GM21825 (cell line): ENCODE data around the gene NXN.
"Not testable (repeated sequence)": the region's sequence is repeated elsewhere in the genome, so short reads cannot be mapped to it uniquely, and the experiment has no call there.

ENCODE experiments used
- ATAC-seq: cut with Tn5 transposase; IDR thresholded peaks from one replicate; pipeline ENCODE4 v1.9.1; 2021; ENCODE audit warnings: mild to moderate bottlenecking, moderate library complexity; ENCODE audit not compliant: unreplicated experiment

NXN gene

DNA sequence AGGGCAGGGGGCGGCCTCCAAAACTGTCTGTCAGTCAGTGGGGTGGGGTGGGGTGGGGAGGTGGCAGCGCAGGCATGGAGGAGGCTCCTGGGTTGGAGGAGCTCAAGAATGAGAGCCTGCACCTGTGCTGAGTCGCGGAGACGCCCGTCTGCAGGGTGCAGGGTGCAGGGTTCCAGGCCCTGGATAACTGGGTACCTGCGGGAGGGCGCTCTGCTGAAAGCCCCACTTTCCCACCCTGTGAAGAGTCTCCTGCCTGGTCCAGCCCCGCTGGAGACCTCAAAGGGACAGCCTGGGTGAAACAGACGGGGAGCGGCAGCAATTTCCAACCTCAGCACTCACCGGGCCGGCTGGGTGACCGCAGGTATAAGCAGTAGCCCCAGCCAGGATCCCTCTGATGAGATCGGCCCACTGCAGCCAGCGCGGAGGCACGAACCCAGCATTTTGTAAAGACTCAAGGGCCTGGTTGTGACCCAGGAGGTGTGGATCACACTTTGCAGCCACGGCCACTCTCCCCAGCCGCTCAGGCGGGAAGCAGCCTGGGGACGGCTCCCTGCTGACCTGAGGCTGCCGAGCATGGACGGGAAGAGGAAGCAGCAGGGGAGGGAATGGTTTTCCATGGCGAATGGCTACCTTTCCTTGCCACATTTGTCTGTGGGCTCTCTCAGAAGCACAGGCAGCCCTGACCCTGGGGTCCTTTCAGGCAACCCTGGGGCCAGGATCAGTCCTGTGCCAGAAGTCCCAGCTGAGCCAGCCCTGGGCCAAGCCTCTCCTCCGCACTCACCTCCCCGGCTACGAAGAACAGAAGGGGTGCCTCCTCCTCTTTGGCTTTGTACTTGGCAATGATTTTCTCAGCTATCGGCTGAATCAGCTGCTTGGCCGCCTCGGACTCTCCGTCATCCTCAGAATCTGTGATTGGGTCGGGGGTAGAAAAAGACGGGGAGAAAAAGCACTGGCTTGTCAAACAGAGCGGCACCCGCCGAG is 176.4 kb downstream of the NXN start:
- ATAC-seq, result no peak

DNA sequence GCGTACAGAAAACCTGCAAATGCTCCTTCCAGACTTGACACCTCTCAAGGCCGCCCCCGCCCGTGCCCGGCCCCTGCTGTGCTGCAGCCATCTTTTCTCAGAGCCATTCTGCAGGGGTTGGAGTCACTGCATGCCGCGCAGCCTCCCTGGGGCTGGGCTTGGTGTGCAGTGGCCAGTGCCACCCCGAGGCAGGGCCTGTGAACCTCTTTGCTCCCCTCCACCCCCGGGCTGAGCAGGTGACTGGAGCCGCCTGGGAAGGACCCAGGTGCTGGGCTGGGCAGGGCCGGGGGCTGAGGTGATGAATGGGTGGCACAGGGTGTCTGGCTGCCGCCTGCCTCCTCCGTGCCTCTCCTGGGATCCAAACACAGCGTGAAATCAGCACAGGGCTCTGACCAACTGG is 177.1 kb downstream of the NXN start:
- ATAC-seq, result no peak

DNA sequence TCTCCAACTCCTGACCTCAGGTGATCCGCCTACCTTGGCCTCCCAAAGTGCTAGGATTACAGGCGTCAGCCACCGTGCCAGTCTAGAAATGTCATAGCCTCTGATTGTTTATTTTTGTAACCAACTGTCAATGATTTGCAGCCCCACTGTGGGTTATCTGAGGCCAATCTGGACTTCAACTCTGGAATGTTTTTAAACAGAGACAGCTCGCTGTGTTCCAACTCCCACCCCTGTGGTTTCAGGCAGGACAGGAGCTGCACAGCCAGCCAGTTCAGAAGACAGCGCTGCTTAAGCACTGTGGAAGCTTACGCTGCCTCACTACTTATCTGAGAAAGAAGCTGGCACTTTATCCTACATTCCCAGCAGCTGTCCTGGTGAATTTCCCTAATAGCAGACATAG is 177.9 kb downstream of the NXN start:
- ATAC-seq, result no peak

DNA sequence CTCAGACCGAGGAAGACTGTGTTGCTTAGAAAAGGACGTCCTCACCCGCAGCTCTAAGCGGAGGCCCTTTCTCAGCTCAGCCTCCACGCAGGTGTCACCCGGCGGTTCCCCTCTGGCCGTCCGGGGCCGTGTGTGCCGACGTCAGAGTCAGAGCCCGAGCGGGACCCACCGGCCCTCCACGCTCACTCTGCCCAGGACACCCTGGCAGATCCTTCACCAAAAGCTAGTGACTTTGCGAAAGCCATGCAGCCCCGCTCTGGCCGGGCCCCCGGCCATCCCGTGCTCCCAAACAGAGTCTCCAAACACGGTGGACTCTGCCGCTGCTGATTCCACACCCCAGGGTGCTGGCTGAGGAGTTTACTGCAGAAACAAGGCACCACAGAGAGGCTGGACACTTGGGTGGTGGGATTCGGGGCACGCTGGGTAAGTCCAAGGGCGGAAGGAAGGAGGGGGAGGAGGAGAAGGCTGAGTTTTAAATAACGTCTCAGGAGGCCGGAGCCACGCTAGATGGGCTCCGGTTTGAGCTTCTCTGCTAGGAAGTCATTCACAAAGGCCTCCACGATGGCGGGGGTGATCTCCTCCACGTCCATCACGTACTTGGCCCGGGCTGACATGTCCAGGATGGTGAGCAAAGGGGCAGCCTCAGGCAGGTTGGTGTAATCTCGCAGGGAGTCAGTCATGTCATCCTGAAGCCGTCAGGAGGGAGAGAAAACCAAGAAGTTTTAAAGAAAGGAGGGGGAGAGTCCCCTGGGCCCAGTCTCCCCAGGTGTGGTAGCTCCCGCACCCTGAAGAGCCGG is 178.9 kb downstream of the NXN start:
- ATAC-seq, result no peak

DNA sequence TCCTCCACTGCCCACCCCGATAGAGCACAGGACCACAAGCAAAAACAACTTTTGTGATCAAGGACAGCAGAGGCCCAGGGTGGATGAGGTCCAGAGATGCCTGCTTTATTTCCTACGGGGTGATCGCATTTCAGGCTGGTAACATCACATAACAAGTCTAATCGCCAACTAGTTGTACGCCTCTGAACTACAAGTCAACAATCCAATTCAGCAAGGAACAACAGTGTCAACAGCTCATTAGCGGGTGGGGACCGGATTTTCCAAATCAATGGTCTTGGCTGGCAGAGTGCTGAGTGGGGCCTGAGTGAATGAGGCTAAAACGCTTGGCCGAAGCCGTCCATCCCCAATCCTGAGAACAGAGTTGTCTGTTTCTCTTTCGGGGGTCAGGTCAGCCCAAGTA is 180.3 kb downstream of the NXN start:
- no peak for ATAC-seq

DNA sequence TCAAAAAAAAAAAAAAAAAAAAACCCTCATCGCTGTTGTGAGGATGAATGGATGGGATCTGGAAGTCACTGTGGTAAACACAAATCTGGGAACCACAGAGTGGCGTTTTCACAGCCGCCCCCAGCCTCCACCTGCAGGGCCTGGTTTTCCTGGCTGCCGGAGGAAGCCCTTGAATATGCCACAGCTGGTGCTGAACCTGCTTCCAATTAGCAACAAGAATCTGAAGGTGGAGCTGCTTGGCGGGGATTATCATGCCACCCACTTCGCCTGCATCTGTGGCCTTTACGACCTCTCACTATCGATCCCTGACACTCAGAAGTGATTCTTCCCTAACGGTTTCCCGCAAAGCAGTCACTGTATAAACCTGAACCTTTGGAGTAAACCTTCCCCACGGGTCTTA is 181.3 kb downstream of the NXN start:
- no peak for ATAC-seq

DNA sequence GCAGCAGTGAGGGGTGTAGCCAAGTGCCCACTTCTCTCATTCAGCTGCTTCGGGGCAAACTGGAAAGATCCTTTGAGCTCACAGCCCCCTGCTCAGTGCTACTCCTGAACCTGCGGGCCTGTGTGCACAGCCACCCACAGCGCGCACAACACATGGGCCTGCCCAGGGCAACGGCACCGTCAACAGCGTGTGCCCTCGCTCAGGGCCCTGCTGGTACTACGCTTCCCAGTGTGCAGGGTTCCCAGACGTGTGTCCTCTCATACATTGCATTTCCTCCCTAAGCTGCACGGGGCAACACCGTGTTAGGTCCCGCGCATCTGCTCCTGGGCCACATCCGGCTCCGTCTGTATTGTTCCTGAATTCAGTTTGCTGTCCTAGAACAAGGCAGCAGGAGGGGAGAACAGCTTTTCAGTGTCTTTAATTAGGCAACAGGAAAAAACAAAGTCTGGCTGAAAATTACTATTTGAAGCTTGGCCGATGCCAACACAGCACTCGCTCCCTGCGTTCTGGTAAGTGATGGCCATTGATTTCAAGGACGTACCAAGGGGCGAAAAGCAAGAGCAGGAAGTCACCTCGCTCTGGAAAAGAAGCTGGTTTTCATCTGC is 182.2 kb downstream of the NXN start:
- ATAC-seq, result no peak

DNA sequence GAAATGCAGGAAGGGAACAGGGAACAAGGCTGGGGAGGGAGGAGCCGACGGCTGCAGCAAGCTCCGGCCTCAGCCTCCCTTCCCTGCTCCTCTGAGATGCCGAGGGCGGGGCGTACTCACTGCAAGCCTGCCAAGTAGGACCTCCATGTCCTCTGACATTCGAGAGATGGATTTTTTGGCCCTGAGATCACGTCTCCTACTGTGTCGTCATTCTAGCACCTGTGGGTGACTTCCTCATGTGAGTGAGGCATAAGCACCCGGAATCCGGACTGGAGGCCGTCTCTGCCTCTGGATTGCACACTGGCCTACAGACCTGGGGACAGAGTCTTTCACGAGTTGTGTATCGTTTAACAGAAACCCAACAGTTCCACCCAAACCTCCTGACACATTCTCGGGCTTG is 183.0 kb downstream of the NXN start:
- no peak for ATAC-seq

DNA sequence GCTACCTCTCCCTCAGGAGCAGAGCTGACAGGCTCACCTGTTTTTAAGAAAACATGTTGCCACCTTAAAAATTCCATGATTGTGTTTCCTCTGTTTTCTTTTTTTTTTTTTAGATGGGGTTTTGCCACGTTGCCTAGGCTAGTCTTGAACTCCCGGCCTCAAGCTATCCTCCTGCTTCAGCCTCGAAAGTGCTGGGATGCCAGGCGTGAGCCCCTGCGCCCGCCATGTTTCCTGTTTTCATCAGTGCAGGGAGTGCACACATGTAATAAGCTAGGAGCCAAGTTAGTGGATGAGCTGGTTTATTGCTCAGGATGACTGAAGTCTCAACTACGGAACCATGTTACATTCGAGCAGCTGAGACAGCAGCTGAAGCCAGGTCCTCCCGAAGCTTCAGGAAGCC is 183.9 kb downstream of the NXN start:
- ATAC-seq, result no peak

DNA sequence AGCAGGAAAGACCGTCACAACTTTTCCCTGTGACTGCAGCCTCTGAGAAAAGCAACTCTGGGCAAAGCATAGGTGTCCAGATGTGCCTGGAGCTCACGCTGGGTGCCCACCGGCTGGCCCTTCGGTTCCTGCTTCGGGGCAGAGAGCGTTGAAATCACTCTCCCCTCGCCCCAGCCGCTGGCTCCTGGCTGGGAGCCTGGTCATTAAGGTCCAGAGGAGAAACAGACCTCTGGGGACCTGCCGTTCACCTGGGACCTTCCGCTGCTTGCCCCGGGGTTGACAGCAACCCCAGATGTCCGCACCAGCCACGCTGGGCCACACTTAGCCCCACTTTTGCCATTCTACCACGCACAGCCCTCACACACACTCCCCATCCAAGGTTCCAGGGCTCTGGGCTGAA is 184.3 kb downstream of the NXN start:
- no peak for ATAC-seq

DNA sequence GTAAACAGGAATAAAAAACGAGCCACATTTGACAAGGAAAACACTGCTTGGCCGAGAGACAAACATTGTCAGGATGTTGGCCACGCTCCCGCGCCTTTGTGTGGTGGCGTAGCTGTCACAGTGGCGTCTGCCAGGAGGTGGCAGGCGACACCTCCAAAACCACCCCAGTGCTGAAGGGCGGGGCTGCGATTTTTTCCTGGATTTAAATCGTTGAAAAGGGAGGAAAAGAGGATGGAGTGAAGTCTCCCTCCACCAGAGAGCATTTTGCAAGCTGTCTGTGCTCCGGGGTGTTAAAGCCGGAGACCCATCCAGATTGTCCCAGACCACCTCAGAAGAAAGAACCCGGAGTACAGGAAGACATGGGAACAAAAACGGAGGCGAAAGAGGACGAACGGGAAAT is 184.7 kb downstream of the NXN start:
- no peak for ATAC-seq

DNA sequence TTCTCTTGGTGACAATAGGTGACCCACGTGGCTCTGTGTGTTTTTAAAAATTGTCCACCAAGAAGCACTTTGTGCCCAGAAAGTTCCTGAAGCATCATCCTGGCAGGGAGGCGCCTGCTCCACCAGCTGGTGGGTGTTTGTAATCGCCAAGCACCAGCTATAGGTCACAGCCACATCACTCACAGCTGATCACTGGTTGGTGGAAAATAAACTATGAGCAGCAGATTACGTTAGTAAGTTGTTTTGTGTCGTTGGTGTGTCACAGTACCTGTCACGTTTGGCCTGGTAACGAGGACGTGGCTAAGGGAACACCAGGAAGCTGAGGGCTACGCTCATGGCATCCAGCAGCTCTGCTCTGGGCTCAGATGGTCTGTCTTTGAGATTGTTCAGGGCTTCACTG is 187.3 kb downstream of the NXN start:
- no peak for ATAC-seq

DNA sequence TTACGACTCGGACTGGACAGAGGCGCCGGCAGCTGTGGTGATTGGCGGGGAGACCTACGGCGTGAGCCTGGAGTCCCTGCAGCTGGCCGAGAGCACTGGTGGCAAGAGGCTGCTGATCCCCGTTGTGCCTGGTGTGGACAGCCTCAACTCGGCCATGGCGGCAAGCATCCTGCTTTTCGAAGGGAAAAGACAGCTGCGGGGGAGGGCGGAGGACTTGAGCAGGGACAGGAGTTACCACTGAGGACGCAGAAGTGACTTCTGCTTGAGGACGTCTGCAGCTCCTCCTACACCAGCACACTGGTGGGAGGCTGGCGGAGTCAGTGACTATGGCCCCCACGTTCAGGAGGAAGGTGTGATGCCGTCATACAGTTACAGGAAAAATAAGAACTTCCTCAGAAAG is 187.7 kb downstream of the NXN start:
- no peak for ATAC-seq

DNA sequence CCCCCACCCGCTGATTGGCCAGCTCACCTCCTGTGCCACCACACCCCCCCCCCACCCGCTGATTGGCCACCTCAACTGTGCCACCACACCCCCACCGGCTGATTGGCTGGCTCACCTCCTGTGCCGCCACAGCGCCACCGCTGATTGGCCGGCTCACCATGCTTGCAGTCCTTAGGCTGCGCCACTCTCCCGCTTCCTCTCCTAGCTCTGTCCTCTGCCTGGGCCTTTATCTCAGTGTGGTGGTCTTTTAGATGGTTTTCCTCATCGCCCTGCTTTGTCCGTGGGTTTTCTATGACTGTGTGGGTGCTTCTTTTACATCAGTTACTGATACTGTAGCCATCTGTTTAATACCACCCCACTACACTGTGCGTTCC is 188.7 kb downstream of the NXN start:
- ATAC-seq, result not testable (repeated sequence)

DNA sequence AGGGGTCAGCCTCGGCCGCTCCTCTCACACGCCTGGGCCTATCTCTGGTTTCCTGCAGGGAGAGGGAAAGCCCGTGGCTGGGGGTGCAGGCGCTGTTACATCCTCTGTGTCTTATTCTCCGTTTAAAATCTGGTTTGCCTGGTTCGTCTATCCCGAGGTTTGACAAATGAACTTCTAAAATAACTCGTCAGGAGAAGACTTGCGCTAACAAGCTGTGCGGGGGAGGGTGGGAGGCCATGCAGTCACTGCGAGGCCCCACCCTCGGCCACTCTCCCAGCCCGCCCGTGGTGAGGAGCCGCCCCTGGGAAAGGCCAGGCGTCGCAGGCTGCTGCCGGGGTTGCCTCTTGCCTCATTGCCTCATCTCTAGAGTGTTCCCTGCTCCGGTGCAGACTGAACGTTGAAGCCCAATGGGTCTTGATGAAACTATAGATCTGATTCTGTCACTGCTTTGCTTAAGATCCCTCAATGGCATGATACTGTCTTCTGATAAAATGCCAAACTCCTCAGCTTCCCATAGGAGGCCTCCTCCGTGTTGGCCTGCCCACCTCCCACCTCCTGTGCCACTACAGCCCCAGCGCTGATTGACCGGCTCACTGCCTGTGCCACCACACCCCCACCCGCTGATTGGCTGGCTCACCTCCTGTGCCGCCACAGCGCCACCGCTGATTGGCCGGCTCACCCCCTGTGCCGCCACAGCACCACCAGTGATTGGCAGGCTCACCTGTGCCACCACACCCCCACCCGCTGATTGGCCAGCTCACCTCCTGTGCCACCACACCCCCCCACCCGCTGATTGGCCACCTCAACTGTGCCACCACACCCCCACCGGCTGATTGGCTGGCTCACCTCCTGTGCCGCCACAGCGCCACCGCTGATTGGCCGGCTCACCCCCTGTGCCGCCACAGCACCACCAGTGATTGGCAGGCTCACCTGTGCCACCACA is 189.4 kb downstream of the NXN start:
- ATAC-seq, result not testable (repeated sequence)

DNA sequence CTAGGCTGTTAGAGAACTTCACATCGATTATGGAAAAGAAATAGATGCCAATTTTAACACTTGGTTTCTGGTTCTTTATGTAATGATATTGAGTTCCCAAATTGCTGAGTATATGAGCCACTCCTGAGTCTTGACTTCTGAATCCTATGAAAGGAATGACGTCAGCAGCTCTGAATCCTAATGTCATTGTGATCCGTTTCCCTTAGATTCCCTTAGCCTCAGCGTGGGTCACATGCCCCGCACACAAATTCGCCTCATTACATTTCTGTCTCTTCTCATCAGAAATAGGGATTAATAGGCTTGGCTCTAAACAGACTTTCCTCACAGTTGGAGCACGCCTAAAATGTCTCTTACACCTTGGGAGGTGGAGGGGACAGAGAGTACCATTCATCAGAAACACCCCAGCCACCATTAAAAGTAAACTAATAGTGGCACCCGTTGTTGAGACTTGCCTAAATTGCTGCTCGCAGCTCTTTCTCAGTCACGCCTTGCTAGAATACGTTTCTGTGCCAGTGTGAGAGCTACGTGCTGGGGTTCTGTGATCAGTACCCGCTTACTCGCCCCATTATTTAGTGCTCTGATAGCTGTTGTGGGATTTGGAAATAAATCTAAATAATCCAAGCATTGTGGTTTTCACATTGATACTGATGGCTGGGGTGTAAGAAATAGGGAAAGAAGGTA is 190.3 kb downstream of the NXN start:
- no peak for ATAC-seq

DNA sequence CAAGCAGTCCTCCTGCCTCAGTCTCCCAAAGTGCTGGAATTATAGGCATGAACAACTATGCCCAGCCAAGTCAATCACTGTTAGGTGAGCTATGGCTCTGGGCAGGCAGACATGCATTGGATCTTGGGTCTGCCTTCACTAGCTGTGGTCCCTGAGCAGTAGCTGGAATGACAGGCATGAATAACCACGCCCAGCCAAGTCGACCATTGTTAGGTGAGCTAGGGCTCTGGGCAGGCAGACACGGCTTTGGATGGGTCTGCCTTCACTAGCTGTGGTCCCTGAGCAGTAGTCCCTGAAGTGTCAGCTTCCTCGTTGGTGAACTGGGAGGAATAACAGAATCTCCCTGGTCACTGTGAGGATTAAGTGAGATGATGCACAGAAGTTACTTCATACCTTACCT is 191.0 kb downstream of the NXN start:
- no peak for ATAC-seq

DNA sequence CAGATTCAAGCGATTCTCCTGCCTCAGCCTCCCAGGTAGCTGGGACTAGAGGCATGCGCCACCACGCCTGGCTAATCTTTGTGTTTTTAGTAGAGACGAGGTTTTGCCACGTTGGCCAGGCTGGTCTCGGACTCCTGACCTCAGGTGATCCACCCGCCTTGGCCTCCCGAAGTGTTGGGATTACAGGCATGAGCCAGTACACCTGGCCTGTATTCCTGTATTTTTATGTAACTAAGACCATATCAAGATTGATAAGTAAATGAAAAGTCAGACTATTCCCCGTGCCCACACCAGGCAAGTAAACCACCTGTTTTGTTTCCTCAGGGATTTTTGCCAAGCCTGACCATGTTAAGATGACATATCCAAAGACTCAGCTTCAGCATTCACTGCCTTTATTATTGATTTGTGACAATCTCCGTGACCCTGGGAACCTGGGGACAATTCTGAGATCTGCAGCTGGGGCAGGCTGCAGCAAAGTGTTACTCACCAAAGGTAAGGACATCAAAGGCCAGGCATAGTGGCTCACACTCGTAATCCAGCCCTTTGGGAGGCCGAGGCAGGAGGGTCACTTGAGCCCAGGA is 191.8 kb downstream of the NXN start:
- no peak for ATAC-seq

DNA sequence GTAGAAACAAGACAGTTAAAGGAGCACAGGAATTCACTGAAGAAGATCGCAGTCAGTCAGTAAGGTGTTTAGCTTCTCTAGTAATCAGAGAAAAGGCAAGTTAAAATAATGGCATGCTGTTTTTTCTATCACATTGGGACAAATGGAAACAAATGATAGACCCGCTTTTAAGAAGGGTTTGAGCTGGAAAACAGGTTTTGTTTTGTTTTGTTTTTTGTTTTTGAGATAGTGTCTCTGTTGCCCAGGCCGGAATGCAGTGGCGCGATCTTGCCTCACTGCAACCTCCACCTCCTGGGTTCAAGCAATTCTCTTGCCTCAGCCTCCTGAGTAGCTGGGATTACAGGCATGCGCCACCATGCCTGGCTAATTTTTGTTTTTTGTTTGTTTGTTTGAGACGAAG is 193.7 kb downstream of the NXN start:
- ATAC-seq, result not testable (repeated sequence)

DNA sequence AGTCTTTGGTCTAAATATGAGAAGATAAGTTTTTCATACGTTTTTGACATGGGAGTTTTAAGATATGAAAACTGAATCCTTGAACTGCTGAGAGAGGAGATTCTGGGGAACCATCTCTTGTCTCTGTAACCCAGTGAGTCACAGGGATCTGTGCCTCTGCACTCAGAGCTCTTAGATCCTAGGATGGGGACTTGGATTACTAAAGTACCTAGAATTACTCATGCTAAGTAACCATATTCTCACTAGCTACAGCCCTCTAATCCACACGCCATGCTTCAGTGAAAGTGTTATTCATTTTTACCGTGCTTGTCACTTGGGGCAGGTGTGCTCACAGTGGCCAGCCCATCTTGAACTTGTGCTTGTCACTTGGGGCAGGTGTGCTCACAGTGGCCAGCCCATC is 195.4 kb downstream of the NXN start:
- no peak for ATAC-seq
